Right atrium auricular region (tissue), 2 donors: ENCODE results near the gene CD163. TPM values are rescaled to one million over a fixed set of nuclear protein-coding genes. Genes with fewer than 3 reads are reported as not detected.

Source experiments
- DNase-seq: peaks from one replicate; pipeline ENCODE4 v3.0.0-alpha.2; 2019; ENCODE audit warnings: low spot score
- H3K27ac ChIP-seq, 2 donors: fragments of 200-600 bp; sonication (generic); 1 replicate in 1 of 2; 2 replicates in 1 of 2; pipeline ENCODE4 v1.5.1; 2016 to 2019
- H3K27me3 ChIP-seq, 2 donors: fragments of 200-600 bp; sonication (generic); one replicate each; pipeline versions ENCODE4 v1.5.1 to v1.6.0; 2017 to 2019
- H3K36me3 ChIP-seq: fragments of 200-600 bp; sonication (generic); one replicate; pipeline ENCODE4 v1.5.1; 2016
- H3K4me1 ChIP-seq, 2 donors: fragments of 200-600 bp; sonication (generic); one replicate each; pipeline versions ENCODE4 v1.5.1 to v1.6.0; 2017 to 2019
- H3K4me3 ChIP-seq, 2 donors: fragments of 200-600 bp; sonication (generic); 1 replicate in 1 of 2; 2 replicates in 1 of 2; pipeline ENCODE4 v1.5.1; 2017 to 2019; ENCODE audit warnings: mild to moderate bottlenecking in 1 of 2, moderate library complexity in 1 of 2
- H3K9me3 ChIP-seq, 2 donors: fragments of 200-600 bp; sonication (generic); one replicate each; pipeline ENCODE4 v1.5.1; 2019
- total RNA-seq, 2 donors: library from RNA; depleted of rRNA; stranded (reverse); fragments of >200 nt; gene quantifications; one replicate each; pipeline ENCODE4 v1.1.0, GENCODE V29; 2016
- TF ChIP-seq, protein P1 (sequence below), 2 donors: fragments of 200-600 bp; sonication (generic); IDR thresholded peaks; one replicate each; pipeline ENCODE4 v1.5.1; 2019; ENCODE audit warnings: antibody characterized with exemption in 2 of 2

Gene CD163
- total RNA-seq, 2 donors from 2014 or later = 43.3 to 165 TPM

GRCh38 chr12:7450667-7451066 is 52.9 kb downstream of the CD163 start:
- H3K4me3 ChIP-seq = no peak overlapping the region
- no peaks in the 10 kb centered on the region for H3K36me3 ChIP-seq
- TF ChIP-seq, protein P1, sequence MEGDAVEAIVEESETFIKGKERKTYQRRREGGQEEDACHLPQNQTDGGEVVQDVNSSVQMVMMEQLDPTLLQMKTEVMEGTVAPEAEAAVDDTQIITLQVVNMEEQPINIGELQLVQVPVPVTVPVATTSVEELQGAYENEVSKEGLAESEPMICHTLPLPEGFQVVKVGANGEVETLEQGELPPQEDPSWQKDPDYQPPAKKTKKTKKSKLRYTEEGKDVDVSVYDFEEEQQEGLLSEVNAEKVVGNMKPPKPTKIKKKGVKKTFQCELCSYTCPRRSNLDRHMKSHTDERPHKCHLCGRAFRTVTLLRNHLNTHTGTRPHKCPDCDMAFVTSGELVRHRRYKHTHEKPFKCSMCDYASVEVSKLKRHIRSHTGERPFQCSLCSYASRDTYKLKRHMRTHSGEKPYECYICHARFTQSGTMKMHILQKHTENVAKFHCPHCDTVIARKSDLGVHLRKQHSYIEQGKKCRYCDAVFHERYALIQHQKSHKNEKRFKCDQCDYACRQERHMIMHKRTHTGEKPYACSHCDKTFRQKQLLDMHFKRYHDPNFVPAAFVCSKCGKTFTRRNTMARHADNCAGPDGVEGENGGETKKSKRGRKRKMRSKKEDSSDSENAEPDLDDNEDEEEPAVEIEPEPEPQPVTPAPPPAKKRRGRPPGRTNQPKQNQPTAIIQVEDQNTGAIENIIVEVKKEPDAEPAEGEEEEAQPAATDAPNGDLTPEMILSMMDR (IDR thresholded peaks at IDR 0.05) = no peak
- DNase-seq = no peak
- no peaks in the 10 kb centered on the region for H3K27me3 ChIP-seq
- H3K27ac ChIP-seq = no peak overlapping the region
- no peaks in the 10 kb centered on the region for H3K4me1 ChIP-seq
- H3K9me3 ChIP-seq = no peaks in the 10 kb centered on the region

DNA sequence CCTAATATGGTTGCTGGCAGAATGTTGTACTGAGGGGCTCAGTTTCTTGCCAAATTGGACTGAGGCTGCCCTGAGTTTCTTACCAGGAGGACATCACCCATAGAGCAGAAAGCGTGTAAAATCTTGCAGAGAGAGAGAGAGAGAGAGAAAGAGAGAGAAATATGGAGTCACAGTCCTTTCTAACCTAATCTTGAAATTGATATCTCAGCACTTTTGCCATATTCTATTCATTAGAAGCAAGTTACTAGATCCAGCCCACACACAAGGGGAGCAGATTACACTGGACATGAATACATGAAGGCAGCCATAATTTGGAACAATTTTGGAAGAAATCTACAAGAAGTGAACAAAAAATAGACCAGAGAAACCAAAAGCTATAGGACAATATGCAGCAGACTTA is 55.5 kb downstream of the CD163 start:
- Histone ChIP-seq H3K9me3 (no peaks in the 10 kb centered on the region), H3K27me3 (no peaks in the 10 kb centered on the region), H3K4me3 (no peak overlapping the region), H3K36me3 (no peaks in the 10 kb centered on the region), H3K27ac (no peak overlapping the region), H3K4me1 (no peaks in the 10 kb centered on the region)
- TF ChIP-seq, protein P1 (IDR thresholded peaks at IDR 0.05) = no peak
- no peak for DNase-seq

DNA sequence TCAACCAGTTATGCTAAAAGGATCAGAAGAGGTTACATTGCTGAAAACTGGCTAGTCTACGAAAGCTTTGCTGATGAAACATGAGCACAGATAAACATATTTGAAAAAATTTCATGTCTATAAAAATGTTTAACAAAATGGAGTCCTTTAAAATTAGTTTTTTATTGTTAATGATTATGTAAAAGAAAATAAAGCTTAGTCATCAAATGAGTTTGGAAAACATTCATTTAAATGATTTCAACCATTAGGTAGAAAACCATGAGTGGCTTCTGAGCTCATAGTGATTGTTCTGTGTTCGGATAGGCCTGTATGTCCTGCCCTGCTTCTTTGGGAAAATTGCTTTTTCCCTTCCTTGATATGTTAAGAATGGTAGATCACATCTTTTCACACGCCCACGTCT is 59.0 kb downstream of the CD163 start:
- TF ChIP-seq, protein P1 (IDR thresholded peaks at IDR 0.05) = no peak
- no peaks in the 10 kb centered on the region for H3K27me3 ChIP-seq

GRCh38 chr12:7444076-7444475 is 59.5 kb downstream of the CD163 start, which contains the start of gene CD163L1:
Gene CD163L1, minus strand, starts transcription at chr12:7444153. Its CDS starts 26 bp downstream, at chr12:7444127.
- no peaks in the 10 kb centered on the region for H3K27me3 ChIP-seq
- TF ChIP-seq, protein P1 (IDR thresholded peaks at IDR 0.05) = no peak
- H3K4me1 ChIP-seq = no peaks in the 10 kb centered on the region
- H3K36me3 ChIP-seq = no peaks in the 10 kb centered on the region
- peaks cover 0 to 6% of the 10 kb centered on the region in 2 donors for H3K9me3 ChIP-seq
- no peak within 1 kb of the TSS for H3K27ac ChIP-seq
- no peak within 1 kb of the TSS for H3K4me3 ChIP-seq
- DNase-seq = no peak

More for the DNA sequence above, 59.0 kb downstream of the CD163 start:
- Histone ChIP-seq H3K9me3 (peaks cover 0 to 6% of the 10 kb centered on the region in 2 donors), H3K4me3 (no peak overlapping the region), H3K36me3 (no peaks in the 10 kb centered on the region), H3K4me1 (no peaks in the 10 kb centered on the region), H3K27ac (no peak overlapping the region)
- no peak for DNase-seq

- TF ChIP-seq, protein P1 (IDR thresholded peaks at IDR 0.05) = no peak
- no peaks in the 10 kb centered on the region for H3K27me3 ChIP-seq
- H3K9me3 ChIP-seq = peaks cover 0 to 6% of the 10 kb centered on the region in 2 donors
- no peaks in the 10 kb centered on the region for H3K36me3 ChIP-seq
- H3K27ac ChIP-seq = no peak overlapping the region
- H3K4me3 ChIP-seq = no peak overlapping the region
- no peak for DNase-seq
- H3K4me1 ChIP-seq = no peaks in the 10 kb centered on the region
Measured at GRCh38 chr12:7441216-7441615, 62.4 kb downstream of the CD163 start.
